ENCODE measurements around the gene RHO. TPM values are rescaled to one million over a fixed set of nuclear protein-coding genes. Genes with fewer than 3 reads are reported as not detected.

RHO gene
- total RNA-seq, 2 experiments from 2014 or later, result not detected

- Mint-ChIP-seq H3K36me3 (ENCODE audit: low read depth) (no peaks in the 10 kb centered on the region), H3K27me3 (ENCODE audit: low read depth) (no peaks in the 10 kb centered on the region), H3K4me1 (ENCODE audit: low read depth) (no peaks in the 10 kb centered on the region), H3K9me3 (no peaks in the 10 kb centered on the region), H3K4me3 (no peak overlapping the region), H3K27ac (no peak overlapping the region)
- intact Hi-C loops (cut with micrococcal nuclease), result no loop called here
- CTCF ChIA-PET, result no interaction called here
- no peak for DNase-seq
Observed at GRCh38 chr3:129527262-129527661, 1.2 kb upstream of the RHO start.

- Mint-ChIP-seq H3K27me3 (ENCODE audit: low read depth) (no peaks in the 10 kb centered on the region), H3K36me3 (ENCODE audit: low read depth) (no peaks in the 10 kb centered on the region), H3K27ac (no peak overlapping the region), H3K9me3 (no peaks in the 10 kb centered on the region), H3K4me1 (ENCODE audit: low read depth) (no peaks in the 10 kb centered on the region), H3K4me3 (no peak overlapping the region)
- CTCF ChIA-PET, result no interaction called here
- no peak for DNase-seq
- intact Hi-C loops (cut with micrococcal nuclease), result no loop called here
Observed at GRCh38 chr3:129529436-129530210, 1.2 kb downstream of the RHO start.

GRCh38 chr3:129530251-129530791 is 1.9 kb downstream of the RHO start:
- DNase-seq, result no peak
- H3K27ac Mint-ChIP-seq, result no peak overlapping the region
- no peak overlapping the region for H3K4me3 Mint-ChIP-seq
- no peaks in the 10 kb centered on the region for H3K27me3 Mint-ChIP-seq (ENCODE audit: low read depth)
- H3K9me3 Mint-ChIP-seq, result no peaks in the 10 kb centered on the region
- no peaks in the 10 kb centered on the region for H3K36me3 Mint-ChIP-seq (ENCODE audit: low read depth)
- intact Hi-C loops (cut with micrococcal nuclease), result no loop called here
- no peaks in the 10 kb centered on the region for H3K4me1 Mint-ChIP-seq (ENCODE audit: low read depth)
- CTCF ChIA-PET, result no interaction called here

- no peaks in the 10 kb centered on the region for H3K36me3 Mint-ChIP-seq (ENCODE audit: low read depth)
- H3K9me3 Mint-ChIP-seq, result no peaks in the 10 kb centered on the region
- no peaks in the 10 kb centered on the region for H3K4me1 Mint-ChIP-seq (ENCODE audit: low read depth)
- intact Hi-C loops (cut with micrococcal nuclease), result no loop called here
- H3K4me3 Mint-ChIP-seq, result no peak overlapping the region
- DNase-seq, result no peak
- CTCF ChIA-PET, result no interaction called here
- no peak overlapping the region for H3K27ac Mint-ChIP-seq
- no peaks in the 10 kb centered on the region for H3K27me3 Mint-ChIP-seq (ENCODE audit: low read depth)
Observed at GRCh38 chr3:129530821-129531220, 2.4 kb downstream of the RHO start.

- H3K9me3 Mint-ChIP-seq, result no peaks in the 10 kb centered on the region
- no peaks in the 10 kb centered on the region for H3K27me3 Mint-ChIP-seq (ENCODE audit: low read depth)
- H3K4me3 Mint-ChIP-seq, result no peak overlapping the region
- H3K4me1 Mint-ChIP-seq (ENCODE audit: low read depth), result no peaks in the 10 kb centered on the region
- H3K36me3 Mint-ChIP-seq (ENCODE audit: low read depth), result no peaks in the 10 kb centered on the region
- no peak for DNase-seq
- intact Hi-C loops (cut with micrococcal nuclease), result no loop called here
- no peak overlapping the region for H3K27ac Mint-ChIP-seq
- CTCF ChIA-PET, result no interaction called here
Observed at GRCh38 chr3:129531699-129532098, 3.3 kb downstream of the RHO start.

GRCh38 chr3:129532261-129532660 is 3.8 kb downstream of the RHO start:
- Mint-ChIP-seq H3K4me1 (ENCODE audit: low read depth) (no peaks in the 10 kb centered on the region), H3K36me3 (ENCODE audit: low read depth) (no peaks in the 10 kb centered on the region), H3K4me3 (no peak overlapping the region), H3K27me3 (ENCODE audit: low read depth) (no peaks in the 10 kb centered on the region), H3K9me3 (no peaks in the 10 kb centered on the region), H3K27ac (no peak overlapping the region)
- CTCF ChIA-PET, result interaction anchor here (0.6 to 0.7 kb wide), 2 partner anchors 15 to 320 kb away, joined by 3 read pairs; no protein-coding TSS in a partner anchor
- DNase-seq, result no peak
- intact Hi-C loops (cut with micrococcal nuclease), result no loop called here

- Mint-ChIP-seq H3K4me1 (ENCODE audit: low read depth) (no peaks in the 10 kb centered on the region), H3K36me3 (ENCODE audit: low read depth) (no peaks in the 10 kb centered on the region), H3K4me3 (no peak overlapping the region), H3K27ac (no peak overlapping the region), H3K9me3 (no peaks in the 10 kb centered on the region), H3K27me3 (ENCODE audit: low read depth) (no peaks in the 10 kb centered on the region)
- no peak for DNase-seq
- intact Hi-C loops (cut with micrococcal nuclease), result no loop called here
- CTCF ChIA-PET, result no interaction called here
Observed at GRCh38 chr3:129533406-129533805, 5.0 kb downstream of the RHO start.

- CTCF ChIA-PET, result no interaction called here
- Mint-ChIP-seq H3K4me1 (ENCODE audit: low read depth) (no peaks in the 10 kb centered on the region), H3K27ac (no peak overlapping the region), H3K36me3 (ENCODE audit: low read depth) (no peaks in the 10 kb centered on the region), H3K4me3 (no peak overlapping the region), H3K9me3 (no peaks in the 10 kb centered on the region), H3K27me3 (ENCODE audit: low read depth) (no peaks in the 10 kb centered on the region)
- intact Hi-C loops (cut with micrococcal nuclease), result no loop called here
- DNase-seq, result no peak
Observed at GRCh38 chr3:129534428-129535027, 6.1 kb downstream of the RHO start.

GRCh38 chr3:129535075-129535474 is 6.6 kb downstream of the RHO start:
- Mint-ChIP-seq H3K27me3 (ENCODE audit: low read depth) (no peaks in the 10 kb centered on the region), H3K4me1 (ENCODE audit: low read depth) (no peaks in the 10 kb centered on the region), H3K4me3 (no peak overlapping the region), H3K27ac (no peak overlapping the region), H3K9me3 (no peaks in the 10 kb centered on the region), H3K36me3 (ENCODE audit: low read depth) (no peaks in the 10 kb centered on the region)
- intact Hi-C loops (cut with micrococcal nuclease), result no loop called here
- no peak for DNase-seq
- CTCF ChIA-PET, result interaction anchor here (0.6 kb wide), 1 partner anchor 462 kb away, joined by 3 read pairs; no protein-coding TSS in a partner anchor

- CTCF ChIA-PET, result interaction anchor here (0.6 kb wide), 1 partner anchor 30 kb away, joined by 3 read pairs; no protein-coding TSS in a partner anchor
- H3K9me3 Mint-ChIP-seq, result no peaks in the 10 kb centered on the region
- H3K4me1 Mint-ChIP-seq (ENCODE audit: low read depth), result no peaks in the 10 kb centered on the region
- H3K27ac Mint-ChIP-seq, result no peak overlapping the region
- H3K4me3 Mint-ChIP-seq, result no peak overlapping the region
- H3K27me3 Mint-ChIP-seq (ENCODE audit: low read depth), result no peaks in the 10 kb centered on the region
- intact Hi-C loops (cut with micrococcal nuclease), result no loop called here
- DNase-seq, result no peak
- H3K36me3 Mint-ChIP-seq (ENCODE audit: low read depth), result no peaks in the 10 kb centered on the region
Observed at GRCh38 chr3:129536374-129536667, 7.9 kb downstream of the RHO start.

GRCh38 chr3:129536804-129537203 is 8.4 kb downstream of the RHO start:
- Mint-ChIP-seq H3K4me1 (ENCODE audit: low read depth) (no peaks in the 10 kb centered on the region), H3K27me3 (ENCODE audit: low read depth) (no peaks in the 10 kb centered on the region), H3K27ac (no peak overlapping the region), H3K4me3 (no peak overlapping the region), H3K36me3 (ENCODE audit: low read depth) (no peaks in the 10 kb centered on the region), H3K9me3 (no peaks in the 10 kb centered on the region)
- intact Hi-C loops (cut with micrococcal nuclease), result no loop called here
- DNase-seq, result no peak
- CTCF ChIA-PET, result interaction anchor here (0.6 kb wide), 1 partner anchor 30 kb away, joined by 3 read pairs; no protein-coding TSS in a partner anchor

- no peaks in the 10 kb centered on the region for H3K9me3 Mint-ChIP-seq
- CTCF ChIA-PET, result no interaction called here
- H3K4me1 Mint-ChIP-seq (ENCODE audit: low read depth), result no peaks in the 10 kb centered on the region
- no peak overlapping the region for H3K27ac Mint-ChIP-seq
- H3K36me3 Mint-ChIP-seq (ENCODE audit: low read depth), result no peaks in the 10 kb centered on the region
- intact Hi-C loops (cut with micrococcal nuclease), result no loop called here
- H3K27me3 Mint-ChIP-seq (ENCODE audit: low read depth), result no peaks in the 10 kb centered on the region
- H3K4me3 Mint-ChIP-seq, result no peak overlapping the region
- DNase-seq, result no peak
Observed at GRCh38 chr3:129539206-129539605, 10.8 kb downstream of the RHO start.
